H1 (cell line): ENCODE measurements around the gene ROR1.

ENCODE experiments used
- CTCF ChIP-seq, 3 experiments: IDR thresholded peaks; 1 replicate in 2 of 3; 2 replicates in 1 of 3; pipeline versions ENCODE4 v1.5.1 to v1.6.1; 2011; ENCODE audit warnings: low read length in 3 of 3, mild to moderate bottlenecking in 3 of 3, inconsistent platforms in 2 of 3, low read depth in 1 of 3, moderate library complexity in 1 of 3; ENCODE audit not compliant: insufficient read depth in 1 of 3; ENCODE audit errors: control extremely low read depth in 1 of 3
- SAP30 ChIP-seq: fragments of 300-600 bp; sonication (generic); IDR thresholded peaks from 2 replicates; pipeline ENCODE4 v1.7.1; 2012; ENCODE audit warnings: low read length, moderate library complexity, mild to moderate bottlenecking, inconsistent platforms; ENCODE audit not compliant: insufficient read depth, insufficient replicate concordance
- SRF ChIP-seq: IDR thresholded peaks from 2 replicates; pipeline ENCODE4 v1.6.1; 2011; ENCODE audit warnings: mild to moderate bottlenecking, low read depth, low read length, moderate library complexity

- no peak for TF ChIP-seq CTCF (IDR thresholded peaks at IDR 0.05; ENCODE audit: control extremely low read depth in 1 of 3, insufficient read depth in 1 of 3, low read depth in 1 of 3, low read length in 3 of 3)
- TF ChIP-seq SRF, result no peak
- TF ChIP-seq SAP30, result no peak
These were observed 449.7 kb downstream of the ROR1 start for GRCh38 chr1:64223329-64224151.
